K562 (cell line): ENCODE results near the gene MACF1. TPM values are rescaled to one million over a fixed set of nuclear protein-coding genes. Genes with fewer than 3 reads are reported as not detected.

Experiments used
- AFF4 ChIP-seq: sonication (generic); formaldehyde crosslinking; IDR thresholded peaks from 2 replicates; pipeline ENCODE4 v1.8.0; 2023; ENCODE audit warnings: mild to moderate bottlenecking, missing genetic modification reagents
- ATF1 ChIP-seq, 2 experiments: fragments of 450-650 bp in 1 of 2; IDR thresholded peaks; 2 replicates each; pipeline ENCODE4 v1.6.1; 2016; ENCODE audit warnings: missing compliant biosample characterization in 1 of 2, missing genetic modification characterization in 1 of 2
- ATF3 ChIP-seq, 2 experiments: fragments of 450-650 bp in 1 of 2; sonication (generic) in 1 of 2; formaldehyde crosslinking in 1 of 2; IDR thresholded peaks in 1 of 2; conservative IDR thresholded peaks in 1 of 2; 2 replicates each; pipeline versions ENCODE4 v1.6.1 to v1.8.1; 2016 to 2023; ENCODE audit warnings: mild to moderate bottlenecking in 2 of 2, moderate library complexity in 2 of 2, inconsistent platforms in 1 of 2, missing genetic modification reagents in 1 of 2
- HNRNPUL1 ChIP-seq: fragments of 200-400 bp; formaldehyde crosslinking; IDR thresholded peaks from 2 replicates; pipeline ENCODE4 v1.6.1; 2017; ENCODE audit warnings: low read length
- IRF9 ChIP-seq: fragments of 450-650 bp; IDR thresholded peaks from 2 replicates; pipeline ENCODE4 v1.6.1; 2016; ENCODE audit warnings: missing biosample characterization, missing genetic modification characterization
- RHOXF2B ChIP-seq: fragments of 250-450 bp; sonication (Bioruptor Pico); conservative IDR thresholded peaks from 2 replicates; pipeline ENCODE4 v1.5.1; 2021
- SMAD2 ChIP-seq: fragments of 150-350 bp; IDR thresholded peaks from 2 replicates; pipeline ENCODE4 v1.6.1; 2014; ENCODE audit warnings: low read depth, mild to moderate bottlenecking, low read length
- SREBF1 ChIP-seq: fragments of 150-350 bp; IDR thresholded peaks from 2 replicates; pipeline ENCODE4 v1.6.1; 2014; ENCODE audit warnings: antibody characterized with exemption, low read depth, low read length, borderline replicate concordance
- THRB ChIP-seq: fragments of 450-650 bp; formaldehyde crosslinking; conservative IDR thresholded peaks from 2 replicates; pipeline ENCODE4 v1.4.0; 2022; ENCODE audit warnings: mild to moderate bottlenecking, missing genetic modification characterization
- TOE1 ChIP-seq, 2 experiments: fragments of 450-650 bp in 1 of 2; sonication (generic) in 1 of 2; formaldehyde crosslinking in 1 of 2; IDR thresholded peaks; 2 replicates each; pipeline versions ENCODE4 v1.7.1 to v1.8.0; 2016 to 2022; ENCODE audit warnings: borderline replicate concordance in 2 of 2, mild to moderate bottlenecking in 2 of 2, antibody characterized with exemption in 1 of 2, inconsistent platforms in 1 of 2, low read depth in 1 of 2, missing genetic modification reagents in 1 of 2, moderate library complexity in 1 of 2
- TRIM25 ChIP-seq: fragments of 450-650 bp; IDR thresholded peaks from 2 replicates; pipeline ENCODE4 v1.7.0; 2016; ENCODE audit warnings: borderline replicate concordance
- ZMIZ1 ChIP-seq, 2 experiments: fragments of 150-350 bp in 1 of 2; IDR thresholded peaks; 2 replicates each; pipeline ENCODE4 v1.6.1; 2012 to 2016; ENCODE audit warnings: low read depth in 2 of 2, low read length in 2 of 2, mild to moderate bottlenecking in 1 of 2, moderate library complexity in 1 of 2
- ZNF347 ChIP-seq: fragments of 450-650 bp; formaldehyde crosslinking; IDR thresholded peaks from 2 replicates; pipeline ENCODE4 v1.4.0; 2020; ENCODE audit warnings: low read depth, mild to moderate bottlenecking, moderate library complexity
- polyA plus RNA-seq, 8 experiments: library from polyadenylated mRNA; depleted of rRNA in 4 of 8; stranded (reverse) in 5 of 8; unstranded in 3 of 8; fragments of >200 nt; fragmentation: Nextera tagmentation in 2 of 8; fragmentation: Illumina TruSeq in 1 of 8; extraction: Ambion mirVana in 2 of 8; extraction: Trizol in 1 of 8; gene quantifications; 2 replicates each; pipeline versions ENCODE4 v1.2.1 to v1.2.3, GENCODE V29; 2011 to 2014; ENCODE audit warnings: inconsistent platforms in 1 of 8, missing spikeins in 1 of 8
- total RNA-seq, 7 experiments: library from RNA; depleted of rRNA in 6 of 7; stranded (reverse); fragments of >200 nt in 6 of 7; fragmentation: Illumina TruSeq in 2 of 7; extraction: Trizol in 2 of 7; gene quantifications; 2 replicates each; pipeline versions ENCODE4 v1.2.1 to v1.2.3, GENCODE V29; 2011 to 2021; ENCODE audit warnings: low replicate concordance in 1 of 7

The MACF1 gene
- total and polyA plus RNA-seq, 9 of the 15 experiments (the other 6 are each of a cell fraction or from before 2014, with no cell fraction given): 13.2 to 232 (median 112) TPM

- TF ChIP-seq IRF9 (tag) (no peak), SREBF1 (no peak), SMAD2 (no peak), TOE1 (IDR thresholded peaks at IDR 0.05; ENCODE audit: borderline replicate concordance) (no peak), TOE1 (CRISPR knock-in tag; IDR thresholded peaks at IDR 0.05; ENCODE audit: borderline replicate concordance, low read depth) (no peak), HNRNPUL1 (no peak), AFF4 (no peak), ATF3 (IDR thresholded peaks at IDR 0.05) (peak; percentile 86), ATF3 (CRISPR knock-in tag; conservative IDR thresholded peaks at IDR 0.05) (no peak), ZNF347 (CRISPR knock-in tag) (no peak), ZMIZ1 (IDR thresholded peaks at IDR 0.05; ENCODE audit: low read depth in 2 of 2, low read length in 2 of 2) (no peak), TRIM25 (no peak), RHOXF2B (CRISPR knock-in tag) (no peak), THRB (CRISPR knock-in tag) (no peak), ATF1 (CRISPR knock-in tag; IDR thresholded peaks at IDR 0.05) (no peak), ATF1 (tag; IDR thresholded peaks at IDR 0.05) (peak; percentile 82)
Measured at GRCh38 chr1:39326836-39327235, 122.3 kb downstream of the MACF1 start (continued).
